Hepatocyte (in vitro differentiated cells): ENCODE measurements around the gene KSR2.

Experiments used
- CTCF ChIP-seq: fragments of 200-600 bp; sonication (generic); IDR thresholded peaks from 2 replicates; pipeline ENCODE4 v1.5.1; 2016; ENCODE audit warnings: antibody characterized with exemption, mild to moderate bottlenecking; ENCODE audit not compliant: poor library complexity
- EZH2 ChIP-seq: fragments of 200-600 bp; sonication (generic); IDR thresholded peaks from 2 replicates; pipeline ENCODE4 v1.6.1; 2016; ENCODE audit warnings: antibody characterized with exemption, mild to moderate bottlenecking, borderline replicate concordance
- EZH2phosphoT487 ChIP-seq: fragments of 200-600 bp; sonication (generic); IDR thresholded peaks from one replicate; pipeline ENCODE4 v1.6.1; 2018; ENCODE audit warnings: antibody characterized with exemption, mild to moderate bottlenecking, low read depth, moderate library complexity; ENCODE audit not compliant: unreplicated experiment, severe bottlenecking

GRCh38 chr12:117878605-117879004 is 90.2 kb downstream of the KSR2 start:
- no peak for TF ChIP-seq CTCF
- TF ChIP-seq EZH2phosphoT487, result no peak
- no peak for TF ChIP-seq EZH2
